HG03103 (cell line): ENCODE data around the gene TUBA8.
"Not testable (repeated sequence)": the region's sequence is repeated elsewhere in the genome, so short reads cannot be mapped to it uniquely, and the experiment has no call there.

Source experiments
- ATAC-seq: cut with Tn5 transposase; IDR thresholded peaks from one replicate; pipeline ENCODE4 v1.9.1; 2021; ENCODE audit warnings: low read depth; ENCODE audit not compliant: unreplicated experiment

TUBA8 gene

GRCh38 chr22:18164584-18164983 is 54.0 kb downstream of the TUBA8 start:
- ATAC-seq = not testable (repeated sequence)

- ATAC-seq = not testable (repeated sequence)
Measured at GRCh38 chr22:18165356-18165755, 54.7 kb downstream of the TUBA8 start.

GRCh38 chr22:18170284-18170683 is 59.7 kb downstream of the TUBA8 start:
- not testable (repeated sequence) for ATAC-seq

GRCh38 chr22:18172203-18172602 is 61.6 kb downstream of the TUBA8 start:
- not testable (repeated sequence) for ATAC-seq

GRCh38 chr22:18172776-18173175 is 62.2 kb downstream of the TUBA8 start:
- ATAC-seq = not testable (repeated sequence)

GRCh38 chr22:18173441-18173840 is 62.8 kb downstream of the TUBA8 start:
- not testable (repeated sequence) for ATAC-seq
